HCT116 (cell line): ENCODE results near the gene PTPRF. TPM values are rescaled to one million over a fixed set of nuclear protein-coding genes. Genes with fewer than 3 reads are reported as not detected.

ENCODE experiments used
- ATAC-seq: fragments of 200-7000 bp; cut with Tn5 transposase; 2 replicates; pipeline ENCODE4 v1.9.1; 2020; ENCODE audit warnings: mild to moderate bottlenecking, moderate library complexity
- BruUV-seq: library from RNA; stranded (reverse); fragments of 400-500 nt; replicated peaks from 2 replicates; lab custom pipeline; 2021; lab: Mats Ljungman, UMichigan
- CTCF ChIA-PET: fragments of 300-600 bp; sonication (Branson Sonifier 250); formaldehyde crosslinking; loops from one replicate; lab custom pipeline; 2021; ENCODE audit warnings: antibody characterized with exemption; lab: Charles Lee
- POLR2A ChIA-PET: fragments of 300-600, 350-600 bp; sonication (Branson Sonifier 250); formaldehyde crosslinking; loops from one replicate; lab custom pipeline; 2021; ENCODE audit warnings: antibody characterized with exemption; lab: Charles Lee
- RAD21 ChIA-PET, 2 experiments: fragments of 300-600 bp; sonication (Branson Sonifier 250); formaldehyde crosslinking; loops; one replicate each; lab custom pipeline; 2023; ENCODE audit warnings: low total read pairs in 2 of 2; ENCODE audit not compliant: uncharacterized antibody in 2 of 2, unreplicated experiment in 2 of 2, low non-redundant PET in 1 of 2; lab: Charles Lee
- DNase-seq: peaks from one replicate; pipeline ENCODE4 v3.0.0-alpha.2; 2010; ENCODE audit warnings: low read depth, low spot score
- H2AFZ ChIP-seq: fragments of 200-600 bp; shearing (Covaris generic), sonication (generic); 2 replicates; pipeline ENCODE4 v1.6.1; 2017; ENCODE audit warnings: low read depth, mixed run types, mixed read lengths, antibody characterized with exemption, low read length; ENCODE audit not compliant: poor library complexity, severe bottlenecking
- H3K27ac ChIP-seq: 2 replicates; pipeline ENCODE4 v1.5.1; 2012; ENCODE audit warnings: low read depth, low read length
- H3K27me3 ChIP-seq: fragments of 200-600 bp; sonication (generic); 2 replicates; pipeline ENCODE4 v1.6.1; 2016; ENCODE audit warnings: mixed run types, low read length, mixed read lengths; ENCODE audit not compliant: insufficient read depth
- H3K36me3 ChIP-seq, 2 experiments: fragments of 200-500 bp in 1 of 2; fragments of 200-600 bp in 1 of 2; sonication (Bioruptor generic) in 1 of 2; sonication (generic) in 1 of 2; 2 replicates each; pipeline versions ENCODE4 v1.5.1 to v1.6.1; 2014 to 2016; ENCODE audit warnings: low read length in 2 of 2, inconsistent platforms in 1 of 2, mixed read lengths in 1 of 2, mixed run types in 1 of 2; ENCODE audit not compliant: insufficient read depth in 2 of 2, control insufficient read depth in 1 of 2
- H3K4me1 ChIP-seq, 2 experiments: fragments of 200-600 bp in 1 of 2; sonication (generic) in 1 of 2; 2 replicates each; pipeline versions ENCODE4 v1.5.1 to v1.6.1; 2012 to 2017; ENCODE audit warnings: low read length in 2 of 2, inconsistent platforms in 1 of 2, mild to moderate bottlenecking in 1 of 2, mixed read lengths in 1 of 2, mixed run types in 1 of 2, moderate library complexity in 1 of 2; ENCODE audit not compliant: insufficient read depth in 2 of 2, control insufficient read depth in 1 of 2
- H3K4me2 ChIP-seq: fragments of 200-600 bp; sonication (generic); 2 replicates; pipeline ENCODE4 v1.6.1; 2017; ENCODE audit warnings: mixed run types, low read length, mixed read lengths
- H3K4me3 ChIP-seq, 2 experiments: fragments of 200-600 bp in 1 of 2; sonication (generic) in 1 of 2; replicated peaks in 1 of 2; 2 replicates each; pipeline ENCODE4 v1.5.1; 2011 to 2016; ENCODE audit warnings: low read length in 2 of 2, control low read depth in 1 of 2, low read depth in 1 of 2, mild to moderate bottlenecking in 1 of 2, mixed read lengths in 1 of 2, mixed run types in 1 of 2
- H3K79me2 ChIP-seq: fragments of 200-600 bp; sonication (generic); 2 replicates; pipeline ENCODE4 v1.6.1; 2017; ENCODE audit warnings: mild to moderate bottlenecking, mixed run types, low read length, moderate library complexity, mixed read lengths; ENCODE audit not compliant: insufficient read depth
- H3K9ac ChIP-seq: fragments of 200-600 bp; sonication (generic); 2 replicates; pipeline ENCODE4 v1.6.1; 2016; ENCODE audit warnings: low read length, mixed read lengths
- H3K9me2 ChIP-seq: fragments of 200-600 bp; sonication (generic), shearing (Covaris generic); 2 replicates; pipeline ENCODE4 v1.6.1; 2017; ENCODE audit warnings: mixed run types, mild to moderate bottlenecking, moderate library complexity; ENCODE audit not compliant: insufficient read depth
- H3K9me3 ChIP-seq, 2 experiments: fragments of 200-500 bp in 1 of 2; fragments of 200-600 bp in 1 of 2; sonication (Bioruptor generic) in 1 of 2; sonication (generic) in 1 of 2; 2 replicates each; pipeline ENCODE4 v1.6.1; 2014 to 2017; ENCODE audit warnings: low read length in 2 of 2, mixed read lengths in 2 of 2, inconsistent platforms in 1 of 2, low read depth in 1 of 2, mild to moderate bottlenecking in 1 of 2, mixed run types in 1 of 2, moderate library complexity in 1 of 2; ENCODE audit not compliant: control insufficient read depth in 1 of 2, insufficient read depth in 1 of 2
- H4K20me1 ChIP-seq: fragments of 200-600 bp; sonication (generic), shearing (Covaris generic); 2 replicates; pipeline ENCODE4 v1.6.1; 2017; ENCODE audit warnings: mixed run types, mild to moderate bottlenecking, moderate library complexity; ENCODE audit not compliant: insufficient read depth
- CEBPB ChIP-seq: IDR thresholded peaks from 2 replicates; pipeline ENCODE4 v1.6.1; 2012; ENCODE audit warnings: low read depth
- ELF1 ChIP-seq: IDR thresholded peaks from 2 replicates; pipeline ENCODE4 v1.6.1; 2012; ENCODE audit warnings: low read depth, borderline replicate concordance
- EZH2 ChIP-seq: fragments of 200-600 bp; sonication (generic); IDR thresholded peaks from 2 replicates; pipeline ENCODE4 v1.6.1; 2017; ENCODE audit warnings: antibody characterized with exemption, mixed run types
- EZH2phosphoT487 ChIP-seq: fragments of 200-600 bp; IDR thresholded peaks from 2 replicates; pipeline ENCODE4 v1.6.1; 2018; ENCODE audit warnings: antibody characterized with exemption, borderline replicate concordance
- FOSL1 ChIP-seq: IDR thresholded peaks from 2 replicates; pipeline ENCODE4 v1.6.1; 2012; ENCODE audit warnings: low read depth
- JUND ChIP-seq: IDR thresholded peaks from 2 replicates; pipeline ENCODE4 v1.6.1; 2012
- POLR2AphosphoS5 ChIP-seq: IDR thresholded peaks from 2 replicates; pipeline ENCODE4 v1.6.1; 2011; ENCODE audit warnings: mild to moderate bottlenecking, low read depth, low read length, moderate library complexity
- RAD21 ChIP-seq: IDR thresholded peaks from 2 replicates; pipeline ENCODE4 v1.6.1; 2012; ENCODE audit warnings: low read depth, mild to moderate bottlenecking
- SIN3A ChIP-seq: IDR thresholded peaks from 2 replicates; pipeline ENCODE4 v1.6.1; 2012; ENCODE audit warnings: low read depth
- SP1 ChIP-seq: IDR thresholded peaks from 2 replicates; pipeline ENCODE4 v1.6.1; 2012; ENCODE audit warnings: low read depth
- TCF7L2 ChIP-seq: IDR thresholded peaks from 2 replicates; pipeline ENCODE4 v1.7.0; 2011; ENCODE audit warnings: borderline replicate concordance, inconsistent platforms; ENCODE audit not compliant: insufficient read depth, insufficient read length; ENCODE audit errors: extremely low read depth
- YY1 ChIP-seq: IDR thresholded peaks from 2 replicates; pipeline ENCODE4 v1.6.1; 2011; ENCODE audit warnings: low read length, low read depth, moderate library complexity, mild to moderate bottlenecking; ENCODE audit not compliant: insufficient replicate concordance; ENCODE audit errors: extremely low read depth
- ZBTB33 ChIP-seq: IDR thresholded peaks from 2 replicates; pipeline ENCODE4 v1.6.1; 2011; ENCODE audit warnings: mild to moderate bottlenecking, low read length, moderate library complexity; ENCODE audit not compliant: insufficient replicate concordance; ENCODE audit errors: extremely low read depth
- ZFX ChIP-seq: fragments of 450-650 bp; IDR thresholded peaks from 2 replicates; pipeline ENCODE4 v1.6.1; 2017
- ZNF274 ChIP-seq: fragments of 200-500 bp; sonication (Bioruptor generic); IDR thresholded peaks from 2 replicates; pipeline ENCODE4 v1.6.1; 2014; ENCODE audit warnings: mild to moderate bottlenecking, low read depth, low read length, inconsistent platforms
- intact Hi-C: fragments of 100-400 bp; cut with micrococcal nuclease; formaldehyde crosslinking; loops from 2 replicates; pipeline ENCODE4 v1.10.0; 2022
- total RNA-seq: library from RNA; stranded (reverse); gene quantifications from one replicate; pipeline ENCODE4 v1.2.1, GENCODE V29; 2021; ENCODE audit not compliant: unreplicated experiment
- TF ChIP-seq, protein P1 (sequence below): IDR thresholded peaks from 2 replicates; pipeline ENCODE4 v1.6.1; 2012

The PTPRF gene
- total RNA-seq, 1 experiment from 2014 or later = 224 TPM

DNA sequence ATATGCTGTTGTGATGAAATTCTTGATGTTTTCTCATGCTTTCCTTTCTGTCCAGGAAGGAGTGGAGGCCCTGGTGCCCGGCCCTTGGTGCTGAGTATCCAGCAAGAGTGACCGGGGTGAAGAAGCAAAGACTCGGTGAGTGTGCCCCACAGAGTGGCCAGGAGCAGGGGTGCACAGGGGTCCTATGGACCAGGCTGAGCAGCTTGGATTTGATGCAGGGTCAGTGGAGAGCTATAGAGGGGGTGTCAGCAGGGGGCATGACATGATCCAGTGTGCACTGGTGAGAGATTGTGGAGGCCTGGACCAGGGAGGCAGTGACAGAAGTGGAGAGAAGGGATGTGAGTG is 7.4 kb downstream of the PTPRF start:
- no peak for ATAC-seq
- Histone ChIP-seq H3K4me3 (no peak overlapping the region), H3K4me1 (peaks cover 14 to 35% of the 10 kb centered on the region in 2 experiments; a peak in 3 of 4 replicates), H3K9ac (no peak overlapping the region), H2AFZ (no peak overlapping the region), H3K9me3 (no peaks in the 10 kb centered on the region), H3K27me3 (no peaks in the 10 kb centered on the region), H3K79me2 (peaks cover 100% of the 10 kb centered on the region), H4K20me1 (peaks cover 6% of the 10 kb centered on the region; the same call in 1 of the 2 replicates), H3K9me2 (no peaks in the 10 kb centered on the region), H3K36me3 (peaks cover 16 to 45% of the 10 kb centered on the region in 2 experiments; a peak in 3 of 4 replicates), H3K4me2 (no peak overlapping the region), H3K27ac (no peak overlapping the region)
- intact Hi-C loops = no loop called here
- TF ChIP-seq JUND = no peak
- no peak for TF ChIP-seq TCF7L2
- TF ChIP-seq YY1 = no peak
- no peak for TF ChIP-seq ELF1
- no peak for TF ChIP-seq POLR2AphosphoS5
- no peak for TF ChIP-seq ZBTB33
- no peak for TF ChIP-seq RAD21
- TF ChIP-seq FOSL1 = no peak
- TF ChIP-seq, protein P1, sequence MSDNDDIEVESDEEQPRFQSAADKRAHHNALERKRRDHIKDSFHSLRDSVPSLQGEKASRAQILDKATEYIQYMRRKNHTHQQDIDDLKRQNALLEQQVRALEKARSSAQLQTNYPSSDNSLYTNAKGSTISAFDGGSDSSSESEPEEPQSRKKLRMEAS = no peak
- no peak for TF ChIP-seq ZNF274
- TF ChIP-seq EZH2 = no peak
- no peak for TF ChIP-seq ZFX
- no peak for TF ChIP-seq EZH2phosphoT487
- TF ChIP-seq SIN3A = no peak
- TF ChIP-seq CEBPB = no peak
- TF ChIP-seq SP1 = no peak
- POLR2A ChIA-PET = no interaction called here
- DNase-seq = no peak
- RAD21 ChIA-PET = no interaction called here
- CTCF ChIA-PET = no interaction called here
- BruUV-seq = no TSS peak
